8988T (cell line): ENCODE results near the gene PALB2.
"Not testable (repeated sequence)": the region's sequence is repeated elsewhere in the genome, so short reads cannot be mapped to it uniquely, and the experiment has no call there.

Experiments used
- DNase-seq: peaks from one replicate; pipeline ENCODE4 v3.0.0; 2011

PALB2 gene

GRCh38 chr16:23642246-23642774 lies 1.2 kb upstream of the PALB2 start:
- no peak for DNase-seq

GRCh38 chr16:23640615-23640930 lies 537 bp downstream of the PALB2 start:
- DNase-seq, result no peak

GRCh38 chr16:23635958-23636357 lies 5.2 kb downstream of the PALB2 start:
- no peak for DNase-seq

GRCh38 chr16:23634461-23635036 lies 6.6 kb downstream of the PALB2 start:
- DNase-seq, result no peak

- not testable (repeated sequence) for DNase-seq
Observed at GRCh38 chr16:23631874-23632273, 9.2 kb downstream of the PALB2 start.

GRCh38 chr16:23629516-23629915 lies 11.6 kb downstream of the PALB2 start:
- no peak for DNase-seq

GRCh38 chr16:23624092-23624491 lies 17.0 kb downstream of the PALB2 start:
- DNase-seq, result no peak

GRCh38 chr16:23615805-23616204 lies 25.3 kb downstream of the PALB2 start:
- DNase-seq, result no peak

GRCh38 chr16:23611936-23612335 lies 29.2 kb downstream of the PALB2 start:
- no peak for DNase-seq

GRCh38 chr16:23610905-23611304 lies 30.2 kb downstream of the PALB2 start:
- DNase-seq, result not testable (repeated sequence)

GRCh38 chr16:23609929-23610328 lies 31.2 kb downstream of the PALB2 start:
- DNase-seq, result no peak

- no peak for DNase-seq
Observed at GRCh38 chr16:23608194-23608593, 32.9 kb downstream of the PALB2 start.

- no peak for DNase-seq
Observed at GRCh38 chr16:23607726-23608125, 33.4 kb downstream of the PALB2 start.

- DNase-seq, result no peak
Observed at GRCh38 chr16:23597003-23597756, 43.9 kb downstream of the PALB2 start.

GRCh38 chr16:23595951-23596720 lies 45.0 kb downstream of the PALB2 start, which contains the start of gene NDUFAB1:
NDUFAB1 (minus strand) TSS chr16:23596316; CDS start chr16:23596290, 26 bp downstream.
- peak; percentile 59 for DNase-seq

- no peak for DNase-seq
Observed at GRCh38 chr16:23595246-23595950, 45.7 kb downstream of the PALB2 start.

- no peak for DNase-seq
Observed at GRCh38 chr16:23594186-23594585, 46.9 kb downstream of the PALB2 start.

GRCh38 chr16:23590181-23590580 lies 50.9 kb downstream of the PALB2 start:
- DNase-seq, result no peak

- peak; percentile 22 for DNase-seq
Observed at GRCh38 chr16:23587726-23588125, 53.4 kb downstream of the PALB2 start.

GRCh38 chr16:23584186-23585076 lies 56.7 kb downstream of the PALB2 start:
- no peak for DNase-seq

- not testable (repeated sequence) for DNase-seq
Observed at GRCh38 chr16:23583271-23583670, 57.8 kb downstream of the PALB2 start.

- DNase-seq, result no peak
Observed at GRCh38 chr16:23581764-23582163, 59.3 kb downstream of the PALB2 start.
